WTC11 (cell line): ENCODE measurements around the gene CRB1. TPM values are rescaled to one million over a fixed set of nuclear protein-coding genes. Genes with fewer than 3 reads are reported as not detected.
"Not testable (repeated sequence)": the region's sequence is repeated elsewhere in the genome, so short reads cannot be mapped to it uniquely, and the experiment has no call there.

Experiments used
- ATAC-seq: fragments of 200-7000 bp; cut with Tn5 transposase; 2 replicates; pipeline ENCODE4 v1.10.0; 2021; ENCODE audit warnings: mild to moderate bottlenecking, moderate library complexity
- CTCF ChIA-PET: fragments of 300-600 bp; sonication (Branson Sonifier 250); formaldehyde crosslinking; loops from one replicate; lab custom pipeline; 2021; ENCODE audit warnings: antibody characterized with exemption; lab: Charles Lee
- POLR2A ChIA-PET: fragments of 350-600 bp; sonication (Branson Sonifier 250); formaldehyde crosslinking; loops from one replicate; lab custom pipeline; 2021; ENCODE audit warnings: antibody characterized with exemption; lab: Charles Lee
- DNase-seq: peaks from one replicate; pipeline ENCODE4 v3.0.0; 2021; ENCODE audit warnings: low spot score
- H3K27ac Mint-ChIP-seq: 2 replicates; pipeline ENCODE4 v1.8.0; 2021; ENCODE audit warnings: mixed read lengths
- H3K27me3 Mint-ChIP-seq: 2 replicates; pipeline ENCODE4 v1.8.0; 2021; ENCODE audit warnings: low read depth, mild to moderate bottlenecking, moderate library complexity, mixed read lengths
- H3K36me3 Mint-ChIP-seq: 2 replicates; pipeline ENCODE4 v1.8.0; 2021; ENCODE audit warnings: mixed read lengths
- H3K4me1 Mint-ChIP-seq: 2 replicates; pipeline ENCODE4 v1.8.0; 2022; ENCODE audit warnings: mixed read lengths
- H3K4me3 Mint-ChIP-seq: 2 replicates; pipeline ENCODE4 v1.8.0; 2021; ENCODE audit warnings: mild to moderate bottlenecking, moderate library complexity, mixed read lengths
- H3K9me3 Mint-ChIP-seq: 2 replicates; pipeline ENCODE4 v1.8.0; 2021; ENCODE audit warnings: mixed read lengths
- CDX4 ChIP-seq: fragments of 250-450 bp; sonication (Bioruptor Pico); IDR thresholded peaks from 2 replicates; pipeline ENCODE4 v1.9.0; 2021; ENCODE audit warnings: moderate library complexity, mild to moderate bottlenecking, inconsistent platforms, borderline replicate concordance
- E2F5 ChIP-seq: sonication (generic); formaldehyde crosslinking; IDR thresholded peaks from 2 replicates; pipeline ENCODE4 v1.8.1; 2022; ENCODE audit warnings: mild to moderate bottlenecking, moderate library complexity, missing genetic modification reagents
- ELF4 ChIP-seq: sonication (generic); formaldehyde crosslinking; IDR thresholded peaks from 2 replicates; pipeline ENCODE4 v1.8.1; 2022; ENCODE audit warnings: low read depth, mild to moderate bottlenecking, moderate library complexity, missing genetic modification reagents
- ETV6 ChIP-seq: sonication (generic); formaldehyde crosslinking; IDR thresholded peaks from 2 replicates; pipeline ENCODE4 v1.8.1; 2022; ENCODE audit warnings: mild to moderate bottlenecking, missing genetic modification reagents
- FOXP1 ChIP-seq: sonication (generic); formaldehyde crosslinking; IDR thresholded peaks from 2 replicates; pipeline ENCODE4 v1.8.0; 2022; ENCODE audit warnings: missing genetic modification reagents, mild to moderate bottlenecking, moderate library complexity, borderline replicate concordance
- HMGXB4 ChIP-seq: sonication (generic); formaldehyde crosslinking; IDR thresholded peaks from 2 replicates; pipeline ENCODE4 v1.8.1; 2023; ENCODE audit warnings: mild to moderate bottlenecking, moderate library complexity, missing genetic modification reagents
- JAZF1 ChIP-seq: fragments of 250-450 bp; sonication (Bioruptor Pico); IDR thresholded peaks from 2 replicates; pipeline ENCODE4 v1.9.0; 2021; ENCODE audit warnings: moderate library complexity, mild to moderate bottlenecking, inconsistent platforms
- KAT7 ChIP-seq: sonication (generic); formaldehyde crosslinking; IDR thresholded peaks from 2 replicates; pipeline ENCODE4 v1.8.1; 2023; ENCODE audit warnings: missing genetic modification reagents, mild to moderate bottlenecking, borderline replicate concordance
- NFE2L1 ChIP-seq: sonication (generic); formaldehyde crosslinking; IDR thresholded peaks from 2 replicates; pipeline ENCODE4 v1.8.1; 2023; ENCODE audit warnings: missing genetic modification reagents
- NR1H2 ChIP-seq: sonication (generic); formaldehyde crosslinking; IDR thresholded peaks from 2 replicates; pipeline ENCODE4 v1.9.0; 2021; ENCODE audit warnings: mild to moderate bottlenecking, moderate library complexity, missing genetic modification reagents
- OVOL2 ChIP-seq: fragments of 250-450 bp; sonication (Bioruptor Pico); IDR thresholded peaks from 2 replicates; pipeline ENCODE4 v1.9.0; 2021; ENCODE audit warnings: mild to moderate bottlenecking, borderline replicate concordance
- RELA ChIP-seq: sonication (generic); formaldehyde crosslinking; IDR thresholded peaks from 2 replicates; pipeline ENCODE4 v1.8.1; 2022; ENCODE audit warnings: missing genetic modification reagents, mild to moderate bottlenecking, borderline replicate concordance
- RORB ChIP-seq: fragments of 250-450 bp; sonication (Bioruptor Pico); IDR thresholded peaks from 2 replicates; pipeline ENCODE4 v1.9.0; 2021; ENCODE audit warnings: mild to moderate bottlenecking
- USF1 ChIP-seq: sonication (generic); formaldehyde crosslinking; IDR thresholded peaks from 2 replicates; pipeline ENCODE4 v1.8.0; 2022; ENCODE audit warnings: mild to moderate bottlenecking, missing genetic modification reagents
- ZNF232 ChIP-seq: sonication (generic); formaldehyde crosslinking; IDR thresholded peaks from 2 replicates; pipeline ENCODE4 v1.8.0; 2022; ENCODE audit warnings: mild to moderate bottlenecking, missing genetic modification reagents
- ZNF317 ChIP-seq: sonication (generic); formaldehyde crosslinking; IDR thresholded peaks from 2 replicates; pipeline ENCODE4 v1.8.1; 2023; ENCODE audit warnings: low read depth, mild to moderate bottlenecking, moderate library complexity, missing genetic modification reagents, borderline replicate concordance
- ZNF416 ChIP-seq: fragments of 250-450 bp; sonication (Bioruptor Pico); IDR thresholded peaks from 2 replicates; pipeline ENCODE4 v1.9.0; 2021; ENCODE audit warnings: mild to moderate bottlenecking, inconsistent platforms
- ZNF425 ChIP-seq: fragments of 250-450 bp; sonication (Bioruptor Pico); conservative IDR thresholded peaks from 2 replicates; pipeline ENCODE4 v1.9.0; 2021; ENCODE audit warnings: mild to moderate bottlenecking
- ZNF671 ChIP-seq: fragments of 250-450 bp; sonication (Bioruptor Pico); IDR thresholded peaks from 2 replicates; pipeline ENCODE4 v1.8.0; 2021; ENCODE audit warnings: mild to moderate bottlenecking
- total RNA-seq: library from RNA; stranded (reverse); gene quantifications from 3 replicates; pipeline ENCODE4 v1.2.3, GENCODE V29; 2021

CRB1 gene
- total RNA-seq, 1 experiment from 2014 or later, result 0.11 TPM

- Mint-ChIP-seq H3K4me1 (0 out of 2 replicates have a peak, but pooled peaks cover 2% of the 10 kb centered on the region), H3K4me3 (no peak overlapping the region), H3K27me3 (no peaks in the 10 kb centered on the region), H3K36me3 (no peaks in the 10 kb centered on the region), H3K27ac (no peak overlapping the region), H3K9me3 (no peaks in the 10 kb centered on the region)
- CTCF ChIA-PET, result no interaction called here
- no peak for TF ChIP-seq CDX4 (CRISPR knock-in tag)
- no peak for TF ChIP-seq RORB
- no peak for TF ChIP-seq ELF4 (CRISPR knock-in tag)
- TF ChIP-seq KAT7 (CRISPR knock-in tag), result no peak
- no peak for TF ChIP-seq E2F5
- no peak for TF ChIP-seq USF1 (CRISPR knock-in tag)
- no peak for TF ChIP-seq HMGXB4 (CRISPR knock-in tag)
- TF ChIP-seq ZNF317 (CRISPR knock-in tag), result no peak
- TF ChIP-seq ZNF671 (CRISPR knock-in tag), result no peak
- no peak for TF ChIP-seq JAZF1
- no peak for TF ChIP-seq NFE2L1 (CRISPR knock-in tag)
- no peak for TF ChIP-seq ETV6 (CRISPR knock-in tag)
- TF ChIP-seq NR1H2 (CRISPR knock-in tag), result no peak
- TF ChIP-seq RELA (CRISPR knock-in tag), result no peak
- TF ChIP-seq ZNF416 (CRISPR knock-in tag), result no peak
- no peak for TF ChIP-seq ZNF425
- no peak for TF ChIP-seq ZNF232 (CRISPR knock-in tag)
- TF ChIP-seq OVOL2 (CRISPR knock-in tag), result no peak
- no peak for ATAC-seq
- DNase-seq, result no peak
- POLR2A ChIA-PET, result no interaction called here
Observed at GRCh38 chr1:197486946-197487345, 218.9 kb downstream of the CRB1 start.

- H3K9me3 Mint-ChIP-seq, CTCF ChIA-PET, ATAC-seq, H3K27ac Mint-ChIP-seq, DNase-seq, POLR2A ChIA-PET, H3K4me1 Mint-ChIP-seq, H3K27me3 Mint-ChIP-seq, H3K4me3 Mint-ChIP-seq, H3K36me3 Mint-ChIP-seq: not testable (repeated sequence)
Observed at GRCh38 chr1:197491505-197491904, 223.5 kb downstream of the CRB1 start.

GRCh38 chr1:197496722-197497121, 228.7 kb downstream of the CRB1 start:
- Mint-ChIP-seq H3K9me3 (no peaks in the 10 kb centered on the region), H3K27me3 (no peaks in the 10 kb centered on the region), H3K36me3 (no peaks in the 10 kb centered on the region), H3K4me3 (no peak overlapping the region), H3K4me1 (peaks cover 14% of the 10 kb centered on the region), H3K27ac (no peak overlapping the region)
- DNase-seq (no peak), ATAC-seq (no peak)
- ChIA-PET CTCF (no interaction called here), POLR2A (interaction anchor here (0.7 kb wide), 1 partner anchor 288 kb away, joined by 6 read pairs; no protein-coding TSS in a partner anchor)
- TF ChIP-seq ZNF317 (CRISPR knock-in tag), result no peak
- no peak for TF ChIP-seq FOXP1
